C4-2B (cell line): ENCODE data around the gene PLXDC2.

Source experiments
- ZFX ChIP-seq: fragments of 450-650 bp; IDR thresholded peaks from 2 replicates; pipeline ENCODE4 v1.6.1; 2017
- TF ChIP-seq, protein P1 (sequence below): fragments of 450-650 bp; conservative IDR thresholded peaks from 2 replicates; pipeline ENCODE4 v1.5.1; 2017; ENCODE audit warnings: mild to moderate bottlenecking

- TF ChIP-seq, protein P1, sequence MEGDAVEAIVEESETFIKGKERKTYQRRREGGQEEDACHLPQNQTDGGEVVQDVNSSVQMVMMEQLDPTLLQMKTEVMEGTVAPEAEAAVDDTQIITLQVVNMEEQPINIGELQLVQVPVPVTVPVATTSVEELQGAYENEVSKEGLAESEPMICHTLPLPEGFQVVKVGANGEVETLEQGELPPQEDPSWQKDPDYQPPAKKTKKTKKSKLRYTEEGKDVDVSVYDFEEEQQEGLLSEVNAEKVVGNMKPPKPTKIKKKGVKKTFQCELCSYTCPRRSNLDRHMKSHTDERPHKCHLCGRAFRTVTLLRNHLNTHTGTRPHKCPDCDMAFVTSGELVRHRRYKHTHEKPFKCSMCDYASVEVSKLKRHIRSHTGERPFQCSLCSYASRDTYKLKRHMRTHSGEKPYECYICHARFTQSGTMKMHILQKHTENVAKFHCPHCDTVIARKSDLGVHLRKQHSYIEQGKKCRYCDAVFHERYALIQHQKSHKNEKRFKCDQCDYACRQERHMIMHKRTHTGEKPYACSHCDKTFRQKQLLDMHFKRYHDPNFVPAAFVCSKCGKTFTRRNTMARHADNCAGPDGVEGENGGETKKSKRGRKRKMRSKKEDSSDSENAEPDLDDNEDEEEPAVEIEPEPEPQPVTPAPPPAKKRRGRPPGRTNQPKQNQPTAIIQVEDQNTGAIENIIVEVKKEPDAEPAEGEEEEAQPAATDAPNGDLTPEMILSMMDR: no peak
- no peak for TF ChIP-seq ZFX
Measured at GRCh38 chr10:19775296-19775695, 40.9 kb upstream of the PLXDC2 start.
